Measurements from ENCODE around the gene CYP2R1. TPM values are rescaled to one million over a fixed set of nuclear protein-coding genes. Genes with fewer than 3 reads are reported as not detected.
"Not testable (repeated sequence)": the region's sequence is repeated elsewhere in the genome, so short reads cannot be mapped to it uniquely, and the experiment has no call there.

CYP2R1 gene
- polyA plus RNA-seq, 1 donor from 2014 or later, result 67.0 TPM

DNA sequence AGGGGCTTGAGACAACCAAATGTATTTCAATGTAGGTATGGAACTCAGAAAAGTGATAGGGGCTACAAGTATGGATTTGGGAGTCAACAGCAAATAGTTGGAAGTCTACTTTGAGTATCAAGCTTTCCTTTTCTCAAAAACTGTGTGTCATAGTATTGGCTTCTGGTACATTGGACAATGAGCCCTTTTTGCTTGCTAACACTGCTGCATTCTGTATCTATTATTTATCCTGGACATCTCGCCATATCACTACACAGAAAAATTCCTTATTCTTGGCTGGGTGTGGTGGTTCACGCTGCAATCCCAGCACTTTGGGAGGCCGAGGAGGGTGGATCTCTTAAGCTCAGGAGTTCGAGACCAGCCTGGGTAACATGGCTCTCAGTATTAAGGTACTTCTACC lies 18.4 kb downstream of the CYP2R1 start:
- no peaks in the 10 kb centered on the region for H3K27me3 ChIP-seq (ENCODE audit: insufficient read depth, low read depth, low read length)
- peaks cover 7% of the 10 kb centered on the region for H3K36me3 ChIP-seq (ENCODE audit: insufficient read depth, low read length)
- H3K9me3 ChIP-seq (ENCODE audit: low read length), result no peaks in the 10 kb centered on the region
- no peak for TF ChIP-seq SMC3 (conservative IDR thresholded peaks at IDR 0.05; ENCODE audit: poor library complexity)
- TF ChIP-seq EP300 (conservative IDR thresholded peaks at IDR 0.05; ENCODE audit: poor library complexity, severe bottlenecking), result no peak
- no peak for TF ChIP-seq MXI1 (conservative IDR thresholded peaks at IDR 0.05; ENCODE audit: poor library complexity, severe bottlenecking)
- TF ChIP-seq TAF1 (IDR thresholded peaks at IDR 0.05; ENCODE audit: low read depth), result no peak
- TF ChIP-seq, protein P1, sequence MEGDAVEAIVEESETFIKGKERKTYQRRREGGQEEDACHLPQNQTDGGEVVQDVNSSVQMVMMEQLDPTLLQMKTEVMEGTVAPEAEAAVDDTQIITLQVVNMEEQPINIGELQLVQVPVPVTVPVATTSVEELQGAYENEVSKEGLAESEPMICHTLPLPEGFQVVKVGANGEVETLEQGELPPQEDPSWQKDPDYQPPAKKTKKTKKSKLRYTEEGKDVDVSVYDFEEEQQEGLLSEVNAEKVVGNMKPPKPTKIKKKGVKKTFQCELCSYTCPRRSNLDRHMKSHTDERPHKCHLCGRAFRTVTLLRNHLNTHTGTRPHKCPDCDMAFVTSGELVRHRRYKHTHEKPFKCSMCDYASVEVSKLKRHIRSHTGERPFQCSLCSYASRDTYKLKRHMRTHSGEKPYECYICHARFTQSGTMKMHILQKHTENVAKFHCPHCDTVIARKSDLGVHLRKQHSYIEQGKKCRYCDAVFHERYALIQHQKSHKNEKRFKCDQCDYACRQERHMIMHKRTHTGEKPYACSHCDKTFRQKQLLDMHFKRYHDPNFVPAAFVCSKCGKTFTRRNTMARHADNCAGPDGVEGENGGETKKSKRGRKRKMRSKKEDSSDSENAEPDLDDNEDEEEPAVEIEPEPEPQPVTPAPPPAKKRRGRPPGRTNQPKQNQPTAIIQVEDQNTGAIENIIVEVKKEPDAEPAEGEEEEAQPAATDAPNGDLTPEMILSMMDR (IDR thresholded peaks at IDR 0.05; ENCODE audit: poor library complexity, severe bottlenecking), result no peak
- TF ChIP-seq RAD21 (conservative IDR thresholded peaks at IDR 0.05), result no peak
- TF ChIP-seq, protein P2, sequence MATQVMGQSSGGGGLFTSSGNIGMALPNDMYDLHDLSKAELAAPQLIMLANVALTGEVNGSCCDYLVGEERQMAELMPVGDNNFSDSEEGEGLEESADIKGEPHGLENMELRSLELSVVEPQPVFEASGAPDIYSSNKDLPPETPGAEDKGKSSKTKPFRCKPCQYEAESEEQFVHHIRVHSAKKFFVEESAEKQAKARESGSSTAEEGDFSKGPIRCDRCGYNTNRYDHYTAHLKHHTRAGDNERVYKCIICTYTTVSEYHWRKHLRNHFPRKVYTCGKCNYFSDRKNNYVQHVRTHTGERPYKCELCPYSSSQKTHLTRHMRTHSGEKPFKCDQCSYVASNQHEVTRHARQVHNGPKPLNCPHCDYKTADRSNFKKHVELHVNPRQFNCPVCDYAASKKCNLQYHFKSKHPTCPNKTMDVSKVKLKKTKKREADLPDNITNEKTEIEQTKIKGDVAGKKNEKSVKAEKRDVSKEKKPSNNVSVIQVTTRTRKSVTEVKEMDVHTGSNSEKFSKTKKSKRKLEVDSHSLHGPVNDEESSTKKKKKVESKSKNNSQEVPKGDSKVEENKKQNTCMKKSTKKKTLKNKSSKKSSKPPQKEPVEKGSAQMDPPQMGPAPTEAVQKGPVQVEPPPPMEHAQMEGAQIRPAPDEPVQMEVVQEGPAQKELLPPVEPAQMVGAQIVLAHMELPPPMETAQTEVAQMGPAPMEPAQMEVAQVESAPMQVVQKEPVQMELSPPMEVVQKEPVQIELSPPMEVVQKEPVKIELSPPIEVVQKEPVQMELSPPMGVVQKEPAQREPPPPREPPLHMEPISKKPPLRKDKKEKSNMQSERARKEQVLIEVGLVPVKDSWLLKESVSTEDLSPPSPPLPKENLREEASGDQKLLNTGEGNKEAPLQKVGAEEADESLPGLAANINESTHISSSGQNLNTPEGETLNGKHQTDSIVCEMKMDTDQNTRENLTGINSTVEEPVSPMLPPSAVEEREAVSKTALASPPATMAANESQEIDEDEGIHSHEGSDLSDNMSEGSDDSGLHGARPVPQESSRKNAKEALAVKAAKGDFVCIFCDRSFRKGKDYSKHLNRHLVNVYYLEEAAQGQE (IDR thresholded peaks at IDR 0.05; ENCODE audit: borderline replicate concordance), result no peak
- TF ChIP-seq EZH2 (IDR thresholded peaks at IDR 0.05; ENCODE audit: borderline replicate concordance, insufficient read depth, low read length, poor library complexity, severe bottlenecking), result no peak
- no peak for TF ChIP-seq POLR2AphosphoS5 (IDR thresholded peaks at IDR 0.05)
- no peak overlapping the region for H3K4me2 ChIP-seq (ENCODE audit: low read length)
- H3K9ac ChIP-seq (ENCODE audit: low read length), result no peak overlapping the region
- H3F3A ChIP-seq (ENCODE audit: insufficient read depth, low read length, poor library complexity, severe bottlenecking), result no peaks in the 10 kb centered on the region
- no peaks in the 10 kb centered on the region for H3K9me2 ChIP-seq (ENCODE audit: insufficient read depth, low read length)
- H4K20me1 ChIP-seq (ENCODE audit: insufficient read depth), result no peaks in the 10 kb centered on the region
- H3K4me3 ChIP-seq (ENCODE audit: low read length), result no peak overlapping the region
- H3K27ac ChIP-seq (ENCODE audit: low read length), result no peak overlapping the region
- no peak overlapping the region for H2AFZ ChIP-seq (ENCODE audit: low read depth, low read length)
- H3K79me2 ChIP-seq (replicated peaks; ENCODE audit: insufficient read depth, low read length), result no peaks in the 10 kb centered on the region

DNA sequence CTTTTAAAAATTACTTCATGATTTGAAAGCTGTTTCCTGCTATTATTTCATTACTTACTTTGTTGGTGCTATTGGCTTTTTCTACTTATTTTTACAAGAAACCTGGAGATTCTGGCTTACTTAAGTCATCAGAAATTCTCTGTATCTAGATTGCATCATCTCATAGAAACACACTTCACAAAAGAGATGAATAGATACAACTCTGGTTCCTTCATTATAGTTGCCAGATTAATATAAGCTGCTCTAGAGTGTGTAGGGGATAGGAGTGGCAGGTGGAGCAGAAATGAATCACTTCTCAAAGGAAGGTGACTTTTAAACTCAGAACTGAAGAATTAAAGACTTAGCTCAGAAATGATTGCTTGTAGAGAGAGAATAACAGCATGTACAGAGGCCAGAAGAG lies 20.0 kb downstream of the CYP2R1 start:
- H3K9me2 ChIP-seq (ENCODE audit: insufficient read depth, low read length), result no peaks in the 10 kb centered on the region
- H3F3A ChIP-seq (ENCODE audit: insufficient read depth, low read length, poor library complexity, severe bottlenecking), result no peaks in the 10 kb centered on the region
- TF ChIP-seq TAF1 (IDR thresholded peaks at IDR 0.05; ENCODE audit: low read depth), result no peak
- no peak for TF ChIP-seq RAD21 (conservative IDR thresholded peaks at IDR 0.05)
- TF ChIP-seq, protein P2 (IDR thresholded peaks at IDR 0.05; ENCODE audit: borderline replicate concordance), result no peak
- no peak for TF ChIP-seq MXI1 (conservative IDR thresholded peaks at IDR 0.05; ENCODE audit: poor library complexity, severe bottlenecking)
- no peak for TF ChIP-seq EP300 (conservative IDR thresholded peaks at IDR 0.05; ENCODE audit: poor library complexity, severe bottlenecking)
- no peak for TF ChIP-seq EZH2 (IDR thresholded peaks at IDR 0.05; ENCODE audit: borderline replicate concordance, insufficient read depth, low read length, poor library complexity, severe bottlenecking)
- TF ChIP-seq SMC3 (conservative IDR thresholded peaks at IDR 0.05; ENCODE audit: poor library complexity), result no peak
- TF ChIP-seq, protein P1 (IDR thresholded peaks at IDR 0.05; ENCODE audit: poor library complexity, severe bottlenecking), result no peak
- no peak for TF ChIP-seq POLR2AphosphoS5 (IDR thresholded peaks at IDR 0.05)
- peaks cover 7% of the 10 kb centered on the region for H3K36me3 ChIP-seq (ENCODE audit: insufficient read depth, low read length)
- no peaks in the 10 kb centered on the region for H3K79me2 ChIP-seq (replicated peaks; ENCODE audit: insufficient read depth, low read length)
- H3K27me3 ChIP-seq (ENCODE audit: insufficient read depth, low read depth, low read length), result no peaks in the 10 kb centered on the region
- no peaks in the 10 kb centered on the region for H4K20me1 ChIP-seq (ENCODE audit: insufficient read depth)
- H3K4me3 ChIP-seq (ENCODE audit: low read length), result no peak overlapping the region
- H3K27ac ChIP-seq (ENCODE audit: low read length), result no peak overlapping the region
- H2AFZ ChIP-seq (ENCODE audit: low read depth, low read length), result no peak overlapping the region
- H3K9me3 ChIP-seq (ENCODE audit: low read length), result no peaks in the 10 kb centered on the region
- no peak overlapping the region for H3K9ac ChIP-seq (ENCODE audit: low read length)
- H3K4me2 ChIP-seq (ENCODE audit: low read length), result no peak overlapping the region

DNA sequence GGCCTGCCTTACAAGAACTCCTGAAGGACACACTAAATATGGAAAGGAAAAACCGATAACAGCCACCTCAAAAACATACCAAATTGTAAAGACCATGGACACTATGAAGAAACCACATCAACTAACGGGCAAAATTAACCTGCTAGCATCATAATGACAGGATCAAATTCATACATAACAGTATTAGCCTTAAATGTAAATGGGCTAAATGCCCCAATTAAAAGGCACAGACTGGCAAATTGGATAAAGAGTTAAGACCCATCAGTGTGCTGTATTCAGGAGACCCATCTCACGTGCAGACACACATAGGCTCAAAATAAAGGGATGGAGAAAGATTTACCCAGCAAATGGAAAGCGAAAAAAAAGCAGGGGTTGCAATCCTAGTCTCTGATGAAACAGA lies 28.3 kb downstream of the CYP2R1 start:
- not testable (repeated sequence) for H3K36me3 ChIP-seq (ENCODE audit: insufficient read depth, low read length); H3F3A ChIP-seq (ENCODE audit: insufficient read depth, low read length, poor library complexity, severe bottlenecking); H3K79me2 ChIP-seq (replicated peaks; ENCODE audit: insufficient read depth, low read length); H3K27me3 ChIP-seq (ENCODE audit: insufficient read depth, low read depth, low read length); H3K9ac ChIP-seq (ENCODE audit: low read length); H2AFZ ChIP-seq (ENCODE audit: low read depth, low read length); H4K20me1 ChIP-seq (ENCODE audit: insufficient read depth); H3K4me3 ChIP-seq (ENCODE audit: low read length); H3K27ac ChIP-seq (ENCODE audit: low read length); H3K4me2 ChIP-seq (ENCODE audit: low read length); H3K9me3 ChIP-seq (ENCODE audit: low read length); H3K9me2 ChIP-seq (ENCODE audit: insufficient read depth, low read length)
